GM18508 (cell line): ENCODE data around the gene CREB5.

Experiments
- ATAC-seq: cut with Tn5 transposase; IDR thresholded peaks from one replicate; pipeline ENCODE4 v1.9.1; 2021; ENCODE audit warnings: moderate number of reproducible peaks; ENCODE audit not compliant: insufficient read depth, unreplicated experiment

The CREB5 gene

DNA sequence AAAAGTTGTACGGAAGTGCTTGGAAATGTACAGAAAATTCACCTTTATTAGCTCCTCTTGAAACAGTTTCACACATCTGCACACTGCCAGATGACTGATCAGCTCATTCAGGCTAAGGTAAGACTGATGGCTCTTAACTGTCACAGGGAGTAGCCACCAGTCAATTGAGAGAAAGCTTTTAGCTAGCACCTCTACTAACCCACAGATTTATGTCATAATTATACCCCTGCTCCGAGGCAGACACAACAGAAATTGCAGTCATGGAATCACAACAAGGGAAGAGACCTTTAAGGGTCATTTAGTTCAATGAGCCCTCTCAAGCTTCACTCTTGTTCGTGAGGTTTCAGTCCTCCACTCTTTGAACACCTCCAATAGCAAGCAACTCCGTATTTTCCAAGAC lies 310.4 kb downstream of the CREB5 start:
- ATAC-seq, result no peak

DNA sequence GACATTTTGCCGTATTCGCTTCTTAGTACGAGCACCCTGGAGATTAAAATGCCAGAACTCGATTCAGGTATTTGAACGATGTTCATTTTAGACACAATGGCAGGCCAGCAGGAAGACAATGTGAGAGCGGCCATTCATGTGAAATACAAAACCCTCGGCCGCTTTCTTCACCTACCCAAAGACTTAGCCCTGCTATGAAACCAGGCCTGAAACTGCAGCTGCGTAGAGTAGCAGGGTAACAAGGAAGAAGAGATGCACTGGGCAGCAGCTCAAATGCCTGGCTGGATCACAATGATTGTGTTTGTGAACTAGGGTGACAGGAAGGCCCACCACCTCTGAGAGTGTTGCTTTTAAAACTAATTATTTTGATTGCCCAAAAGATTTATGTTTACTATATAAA lies 311.0 kb downstream of the CREB5 start:
- ATAC-seq, result no peak

DNA sequence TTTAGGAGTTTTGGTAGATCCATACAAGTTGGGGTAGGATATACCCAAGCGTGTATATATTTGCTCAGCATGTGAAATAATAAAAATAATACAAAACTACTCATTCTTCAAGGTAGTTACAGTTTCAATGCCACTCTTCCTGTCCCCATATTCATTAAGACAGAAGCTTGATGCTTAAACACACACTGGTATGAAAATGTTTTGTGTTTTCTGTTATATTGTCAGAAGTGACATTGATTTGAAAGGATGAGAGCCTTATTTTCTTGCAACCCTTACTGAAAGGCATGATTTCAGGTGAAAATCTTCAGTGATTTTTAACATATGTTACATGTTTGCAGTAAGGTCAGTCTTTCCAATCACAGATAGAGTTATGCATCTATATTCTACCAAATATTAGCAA lies 312.2 kb downstream of the CREB5 start:
- ATAC-seq, result no peak

DNA sequence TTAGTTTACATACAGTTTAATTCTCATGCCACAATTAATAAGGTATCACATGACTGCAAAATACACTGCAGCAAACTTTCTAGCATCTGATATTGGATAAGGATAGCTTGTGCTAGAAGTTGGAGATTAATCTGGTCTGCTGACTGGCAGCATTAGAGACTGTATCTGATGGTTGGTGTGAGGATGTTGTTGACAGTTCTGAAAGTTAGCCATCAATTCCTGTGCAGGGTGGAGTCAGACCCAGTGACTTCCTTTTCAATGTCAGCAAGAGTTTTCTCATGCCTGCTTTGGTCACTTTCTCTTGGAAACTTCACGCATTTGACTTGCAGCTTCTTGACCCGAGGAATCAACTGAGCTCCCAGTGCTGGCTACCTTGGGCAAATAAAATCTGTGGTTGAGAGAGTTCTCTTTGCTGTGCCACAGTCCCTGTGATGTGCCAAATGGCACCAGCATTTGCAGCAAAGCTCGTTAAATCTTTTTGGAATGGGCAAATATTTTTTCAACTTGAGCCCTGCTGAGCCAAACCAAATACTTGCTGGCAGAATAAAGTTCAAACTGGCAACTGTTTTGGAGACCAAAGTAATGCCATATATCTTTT lies 312.8 kb downstream of the CREB5 start:
- no peak for ATAC-seq

DNA sequence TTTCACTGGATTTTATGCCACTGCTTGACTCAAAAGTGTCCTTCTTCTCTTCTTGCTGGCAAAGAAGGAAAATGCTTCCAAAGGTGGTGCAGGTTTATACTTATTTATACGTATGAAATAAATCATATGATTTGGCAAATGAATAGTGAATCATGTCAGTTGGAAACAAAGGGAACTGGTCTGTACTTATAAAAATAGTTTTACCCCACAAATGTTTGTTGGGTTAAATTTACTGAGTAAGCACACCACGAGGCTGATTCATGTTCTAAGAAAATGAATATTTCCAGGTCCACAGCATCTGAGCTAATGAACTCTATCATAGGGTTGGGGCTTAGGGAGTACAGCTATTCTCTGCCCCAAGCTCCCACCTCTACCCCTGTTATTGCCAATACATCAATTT lies 313.6 kb downstream of the CREB5 start:
- ATAC-seq, result no peak

DNA sequence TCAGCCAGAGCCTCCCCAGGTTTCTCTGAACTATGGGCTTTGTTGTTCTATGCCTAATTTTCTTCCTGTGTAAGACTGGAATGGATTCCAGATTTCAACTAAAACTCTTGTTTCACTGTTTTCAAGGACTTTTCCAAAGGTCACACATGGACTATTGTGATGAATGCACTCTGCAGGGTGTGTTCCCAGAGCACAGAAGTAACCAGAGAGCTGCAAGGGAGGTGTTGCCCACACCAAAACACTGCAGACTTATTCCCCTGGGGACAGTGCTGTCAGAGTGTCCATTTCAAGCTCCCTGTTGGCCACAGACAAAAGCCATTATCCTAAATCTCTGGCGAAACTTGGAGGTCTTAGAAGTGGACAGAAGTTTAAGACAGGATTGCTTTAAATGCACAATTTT lies 314.2 kb downstream of the CREB5 start:
- no peak for ATAC-seq

DNA sequence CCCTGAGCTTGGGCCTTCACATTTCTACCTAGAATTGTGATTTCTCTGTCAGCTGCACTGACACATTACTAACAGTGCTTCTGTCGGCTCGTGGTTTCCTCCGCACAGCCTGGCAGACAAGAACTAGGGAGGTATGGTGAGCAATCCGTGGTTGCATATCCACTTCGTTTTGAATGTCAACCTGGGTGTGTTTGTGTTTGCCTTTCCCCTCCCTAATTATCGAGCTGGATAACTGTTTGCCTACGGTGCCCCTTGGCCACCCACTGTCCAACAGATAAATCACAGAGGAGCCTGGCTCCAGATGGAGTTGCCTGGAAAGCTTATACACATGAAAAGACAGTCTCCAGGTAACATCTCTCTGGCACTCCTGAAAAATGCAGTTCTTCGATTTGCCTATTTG lies 317.0 kb downstream of the CREB5 start:
- ATAC-seq, result no peak

DNA sequence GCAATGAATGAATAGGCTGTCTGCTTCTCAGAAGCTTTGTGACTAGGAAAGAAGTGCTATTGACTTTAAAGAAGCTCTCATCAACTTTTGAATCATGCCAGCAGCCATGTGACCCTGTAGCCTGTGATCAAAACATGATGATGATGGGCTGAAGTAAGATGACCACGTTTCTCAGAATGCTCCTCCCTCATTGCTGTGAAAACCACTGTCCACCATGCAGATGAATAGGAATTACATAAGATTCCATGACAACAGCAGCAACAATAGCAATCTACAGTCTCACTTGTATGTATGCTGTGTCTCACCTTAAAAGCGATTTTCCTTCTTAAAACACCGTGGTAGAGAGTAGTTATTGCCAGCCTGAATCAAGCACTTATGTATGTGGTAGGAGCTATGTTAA lies 317.4 kb downstream of the CREB5 start:
- no peak for ATAC-seq

DNA sequence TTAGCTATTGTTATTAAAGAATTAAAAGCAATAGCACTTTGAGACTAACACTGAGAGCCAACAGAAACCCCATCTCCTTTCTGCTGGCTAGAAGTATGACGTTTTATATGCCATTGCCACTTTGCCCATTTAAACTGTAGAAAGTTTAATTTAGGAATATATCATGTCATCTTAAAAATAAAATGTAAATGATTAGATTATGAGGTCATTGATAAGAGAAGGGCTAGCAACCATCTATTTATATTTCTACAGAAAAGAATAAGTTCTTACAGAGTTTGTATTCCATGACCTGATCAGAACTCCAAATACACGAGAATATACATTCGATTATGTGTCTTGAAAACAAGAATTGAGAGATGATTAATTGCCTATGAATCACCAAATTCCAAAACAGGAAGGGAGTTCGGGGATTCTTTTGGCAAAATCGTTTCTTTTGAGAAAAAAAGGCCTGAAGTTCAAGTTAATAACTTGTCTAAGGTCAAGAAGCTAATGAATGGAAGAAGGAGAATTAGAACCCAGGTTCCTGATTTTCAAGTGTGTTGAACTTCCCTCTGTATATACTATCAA lies 318.9 kb downstream of the CREB5 start:
- no peak for ATAC-seq

DNA sequence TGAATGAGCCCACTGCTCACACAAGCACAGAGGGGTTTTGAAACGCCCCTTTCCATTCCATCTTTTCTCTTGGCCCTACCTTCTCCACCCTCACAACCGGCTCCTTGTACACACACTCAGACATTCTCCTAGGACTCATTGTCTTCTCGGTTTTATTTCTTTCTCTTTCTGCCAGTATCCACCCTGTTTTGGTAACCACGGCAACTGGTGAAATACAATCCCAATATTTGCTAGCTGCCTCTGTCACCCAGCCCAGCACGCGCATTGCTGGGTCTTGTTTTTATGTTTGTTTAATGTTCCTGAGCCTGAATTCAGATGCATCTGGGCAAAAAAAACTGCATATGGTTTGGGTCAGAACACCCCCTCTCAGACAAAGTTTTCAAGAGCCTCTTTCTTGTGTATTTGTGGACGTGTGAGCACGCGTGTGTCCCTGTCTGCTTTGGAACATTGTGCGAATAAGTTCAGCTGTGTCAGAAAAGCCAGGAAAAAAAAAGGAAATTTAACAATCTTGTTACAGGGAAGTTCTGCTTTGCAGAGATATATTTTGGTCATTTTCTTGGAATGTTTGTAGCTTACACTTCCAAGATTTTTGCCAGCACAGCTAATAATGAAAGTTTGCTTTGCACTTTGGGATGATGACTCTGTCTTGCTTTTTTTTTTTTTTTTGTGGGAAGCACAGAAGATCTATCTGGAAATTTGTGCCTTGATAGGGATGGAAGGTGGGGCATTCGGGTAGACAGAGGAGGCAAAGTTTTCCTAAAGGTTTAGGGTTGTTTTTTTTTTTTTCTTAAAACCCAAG lies 320.0 kb downstream of the CREB5 start:
- no peak for ATAC-seq

DNA sequence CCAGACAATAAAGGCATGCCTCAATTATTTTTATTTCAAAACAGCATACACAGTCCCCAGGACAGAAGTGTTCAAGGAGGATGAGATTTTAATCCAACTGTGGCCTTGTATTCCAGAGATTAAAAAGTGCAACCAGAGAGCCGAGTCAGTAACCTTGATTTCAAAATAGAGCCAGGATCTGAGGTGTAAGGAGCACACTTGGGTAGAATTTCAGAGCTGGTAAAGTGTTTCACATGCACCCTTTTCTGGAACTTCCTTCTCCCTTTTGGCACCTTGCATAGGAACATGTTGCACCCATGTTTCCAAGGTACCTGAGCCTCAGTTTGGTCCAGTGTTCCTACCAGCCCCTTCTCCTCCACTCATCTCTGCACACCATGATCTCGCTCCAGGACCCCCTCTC lies 320.7 kb downstream of the CREB5 start:
- ATAC-seq, result no peak

DNA sequence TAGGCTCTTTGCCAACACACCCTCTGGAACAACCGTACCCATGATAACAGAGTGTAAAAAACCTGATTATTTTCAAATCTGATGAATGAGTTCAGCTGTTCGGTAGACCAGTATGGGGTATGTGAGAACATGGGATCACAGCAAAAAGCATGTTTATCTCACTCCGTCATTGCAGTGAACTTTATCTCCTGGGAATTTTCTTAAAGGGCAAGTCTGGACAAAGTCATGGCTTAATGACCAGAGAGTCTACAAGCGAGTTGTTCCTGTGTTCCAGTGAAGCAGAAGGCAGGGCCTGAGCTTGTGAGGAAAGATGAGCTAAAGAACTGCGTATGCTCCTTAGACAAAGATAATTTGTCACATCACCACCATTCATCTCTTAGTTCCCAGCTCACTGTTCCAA lies 326.1 kb downstream of the CREB5 start:
- ATAC-seq, result no peak

DNA sequence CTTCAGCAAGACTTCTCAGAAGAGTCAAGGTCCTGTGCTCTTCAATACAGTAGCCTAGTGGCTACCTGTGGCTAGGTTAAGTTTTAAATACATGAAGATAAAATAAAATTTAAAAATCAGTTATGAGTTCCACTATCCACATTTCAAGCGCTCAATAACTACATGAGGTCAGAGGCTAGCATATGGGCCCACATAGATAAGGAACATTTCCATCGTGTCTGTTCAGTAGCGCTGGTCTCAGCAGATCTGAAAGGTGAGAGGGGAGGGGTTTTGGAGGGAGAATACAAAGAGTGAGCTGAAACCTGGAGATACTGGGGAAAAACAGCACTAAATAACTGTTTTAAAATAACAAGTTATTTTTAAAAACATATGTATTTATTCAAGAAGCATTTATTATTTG lies 326.8 kb downstream of the CREB5 start:
- no peak for ATAC-seq

DNA sequence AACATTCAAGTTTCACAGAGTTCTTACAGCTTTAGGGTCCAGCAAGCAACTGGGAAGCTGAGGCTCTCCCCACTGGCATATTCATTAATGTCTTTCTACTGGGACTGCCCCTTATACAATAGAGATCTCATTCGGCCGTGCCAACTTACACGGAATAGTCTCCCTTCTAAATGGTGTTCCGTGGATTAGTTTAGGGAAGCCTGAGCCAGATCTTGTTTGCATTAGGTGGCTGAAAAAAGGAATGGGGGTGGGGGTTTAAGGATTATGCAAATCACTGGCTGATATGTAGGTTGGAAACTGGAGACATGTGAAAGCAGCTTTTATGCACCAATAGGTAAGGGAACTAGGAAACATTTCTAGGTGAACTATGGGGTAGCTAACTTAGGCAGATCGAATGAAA lies 327.5 kb downstream of the CREB5 start:
- ATAC-seq, result no peak

DNA sequence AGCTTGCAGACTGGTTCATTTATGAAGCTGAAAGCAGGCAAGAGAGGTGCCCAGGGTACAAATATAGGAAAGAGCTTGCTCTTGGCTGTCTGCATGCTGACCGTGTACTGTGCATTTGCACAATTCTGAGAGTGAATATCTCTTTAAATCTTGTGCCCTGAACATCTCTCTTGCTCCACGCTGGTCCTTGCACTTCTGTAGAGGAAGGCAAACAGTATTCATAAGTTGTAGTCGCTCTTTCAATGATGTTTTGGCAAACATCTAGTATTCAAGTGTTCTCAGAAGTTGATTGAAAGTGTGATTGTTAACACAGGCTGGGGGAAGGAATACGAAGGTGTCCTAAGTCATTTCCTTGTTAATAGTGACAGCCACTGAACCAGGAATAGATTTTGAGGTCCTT lies 332.6 kb downstream of the CREB5 start:
- ATAC-seq, result no peak

DNA sequence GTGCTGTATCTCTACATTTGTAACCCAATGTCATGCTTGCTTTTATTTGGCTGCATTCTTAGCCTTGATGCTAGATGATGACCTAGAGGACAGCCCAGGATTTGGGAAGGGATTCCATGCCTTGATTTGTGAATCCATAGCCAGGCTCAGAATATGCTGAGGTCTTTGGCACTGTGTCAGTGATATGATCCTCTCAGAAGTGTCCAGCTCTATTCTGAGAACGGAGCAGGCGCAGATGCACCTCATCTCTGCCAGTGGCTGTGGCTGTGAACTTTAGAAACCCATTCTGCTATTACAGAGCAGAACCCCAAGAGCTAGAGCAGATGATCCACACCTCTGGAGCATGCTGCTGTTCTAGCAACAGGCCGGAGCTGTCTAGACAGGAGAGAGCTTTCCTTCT lies 333.0 kb downstream of the CREB5 start:
- ATAC-seq, result no peak

DNA sequence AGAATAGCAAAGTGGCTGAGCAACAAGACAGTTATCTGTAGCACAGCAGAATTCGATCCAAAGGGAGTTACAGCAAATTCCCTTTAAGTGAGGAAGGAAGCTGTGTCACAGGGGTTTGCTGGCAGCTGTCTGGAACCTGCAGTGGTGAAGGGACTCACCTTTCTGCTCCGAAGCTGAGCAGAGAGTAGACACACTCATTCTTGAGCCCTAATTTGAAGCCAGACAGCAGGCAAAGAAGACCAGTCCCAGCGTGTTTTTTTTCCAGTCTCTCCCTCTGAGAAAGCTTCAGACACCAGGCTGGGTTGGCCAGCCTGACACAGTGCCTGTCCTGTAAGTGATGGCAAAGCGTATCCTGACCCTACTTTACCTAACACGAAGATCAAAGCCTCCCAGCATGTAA lies 335.1 kb downstream of the CREB5 start:
- no peak for ATAC-seq

DNA sequence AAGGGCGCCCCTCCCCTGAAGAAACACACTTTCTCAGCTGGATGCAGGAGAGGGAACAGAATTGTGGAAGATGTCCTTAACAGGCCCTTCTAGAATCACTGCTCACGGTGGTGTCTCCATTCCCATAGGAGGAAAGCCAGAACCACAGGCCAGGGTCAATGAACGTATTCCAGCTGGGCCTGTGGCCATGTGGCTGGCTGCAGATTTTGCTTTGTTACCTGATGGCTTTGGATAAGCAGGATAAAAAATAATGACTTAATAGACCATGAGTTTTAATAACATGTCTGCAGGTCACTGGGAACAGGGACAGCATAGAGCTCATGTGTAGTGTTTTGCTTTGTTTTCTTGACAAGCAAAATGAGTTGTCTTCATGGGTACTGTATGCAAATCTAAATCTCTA lies 335.5 kb downstream of the CREB5 start:
- ATAC-seq, result no peak

DNA sequence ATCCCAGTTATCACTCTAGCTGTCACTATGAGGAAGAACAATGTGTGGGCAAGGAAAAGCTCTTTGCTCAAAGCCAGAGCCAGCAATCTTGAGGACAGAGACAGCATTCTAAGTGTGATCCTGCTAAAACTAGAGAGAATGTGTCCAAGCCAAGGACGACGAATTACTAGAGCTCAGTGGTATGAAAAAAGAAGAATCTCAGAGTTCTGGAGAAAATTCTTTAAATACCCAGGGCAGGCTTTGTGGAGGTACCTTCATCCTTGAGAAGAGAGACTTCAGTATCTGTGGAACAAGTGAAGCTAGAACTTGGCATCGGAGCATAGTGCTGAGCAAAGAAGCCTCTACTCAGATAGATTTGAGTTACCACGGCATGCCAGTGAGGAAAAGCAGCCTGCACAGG lies 336.0 kb downstream of the CREB5 start:
- no peak for ATAC-seq

DNA sequence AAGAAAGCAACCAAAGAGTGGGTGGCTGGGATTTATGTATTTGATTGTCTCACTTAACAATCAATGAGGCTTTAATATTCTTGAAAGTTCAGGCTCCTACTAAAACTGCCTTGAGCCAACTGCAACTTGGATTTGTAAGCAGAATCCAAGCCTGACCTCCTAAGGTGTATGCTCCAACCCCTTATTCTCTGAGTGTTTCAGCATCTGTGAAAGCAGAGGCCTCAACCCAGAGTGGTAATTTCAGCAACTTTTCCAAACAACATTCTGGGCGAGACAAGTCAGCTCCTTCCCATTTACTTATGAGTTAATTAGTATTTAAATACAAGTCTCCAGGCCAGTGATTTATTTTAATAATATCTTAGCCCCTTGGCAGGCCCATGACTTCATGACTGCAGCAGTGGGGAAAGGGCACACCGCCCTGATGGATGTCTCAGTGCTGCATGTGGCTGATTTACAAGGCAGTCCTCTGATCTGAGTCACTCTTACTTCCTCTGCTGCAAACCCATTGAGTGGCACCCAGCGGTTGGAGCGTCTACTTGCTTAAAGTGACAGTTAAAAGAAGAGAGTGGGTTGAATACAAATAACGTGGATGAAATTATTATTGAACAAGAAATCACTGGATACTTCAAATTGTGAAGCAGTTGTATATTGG lies 336.7 kb downstream of the CREB5 start:
- no peak for ATAC-seq

DNA sequence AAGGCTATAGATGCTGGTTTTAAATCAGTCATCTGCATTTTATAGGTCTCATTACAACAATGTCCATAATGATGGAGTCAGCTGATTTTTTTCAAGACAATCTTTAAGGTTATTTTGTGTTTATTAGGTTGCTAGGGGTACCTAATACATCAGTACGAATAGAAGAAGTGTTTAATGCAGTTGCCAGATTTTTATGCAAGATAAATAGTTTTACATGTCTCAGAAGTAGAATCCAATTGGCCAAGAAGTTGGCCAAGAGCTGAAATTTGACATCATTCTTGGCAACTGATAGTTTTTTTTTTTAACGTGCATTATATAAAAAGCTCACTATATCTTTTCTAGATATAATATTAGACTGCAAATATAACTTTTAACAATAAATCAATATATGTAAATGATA lies 337.3 kb downstream of the CREB5 start:
- ATAC-seq, result no peak
